B cell (primary cell): ENCODE data around the gene GCNT2. TPM values are rescaled to one million over a fixed set of nuclear protein-coding genes. Genes with fewer than 3 reads are reported as not detected.

Experiments used
- ATAC-seq: fragments of 200-7000 bp; cut with Tn5 transposase; one replicate; pipeline ENCODE4 v1.10.0; 2021; ENCODE audit warnings: low read depth, mild to moderate bottlenecking, moderate number of reproducible peaks, moderate library complexity
- CTCF ChIA-PET: fragments of 350-600 bp; sonication (Branson Sonifier 250); formaldehyde crosslinking; loops from one replicate; lab custom pipeline; 2021; ENCODE audit warnings: antibody characterized with exemption, inconsistent platforms; lab: Charles Lee
- POLR2A ChIA-PET: fragments of 350-600 bp; sonication (Branson Sonifier 250); formaldehyde crosslinking; loops from one replicate; lab custom pipeline; 2021; ENCODE audit warnings: antibody characterized with exemption; lab: Charles Lee
- DNase-seq: peaks from one replicate; pipeline ENCODE4 v3.0.0; 2013
- H2AFZ ChIP-seq: 2 replicates; pipeline ENCODE4 v1.6.1; 2012; ENCODE audit warnings: mild to moderate bottlenecking, low read depth, low read length; ENCODE audit not compliant: insufficient read depth, poor library complexity, severe bottlenecking
- H3K27ac ChIP-seq, 2 donors: 1 replicate in 1 of 2; 2 replicates in 1 of 2; pipeline ENCODE4 v1.5.1; 2012 to 2013; ENCODE audit warnings: low read length in 2 of 2, mild to moderate bottlenecking in 2 of 2, moderate library complexity in 1 of 2
- H3K27me3 ChIP-seq, 4 experiments: fragments of 200-600 bp in 1 of 4; sonication (generic) in 1 of 4; replicated peaks in 1 of 4; 1 replicate in 2 of 4; 2 replicates in 2 of 4; pipeline versions ENCODE4 v1.6.1 to v1.7.0; 2013 to 2016; ENCODE audit warnings: low read length in 3 of 4, mild to moderate bottlenecking in 2 of 4, mixed read lengths in 1 of 4, moderate library complexity in 1 of 4; ENCODE audit not compliant: insufficient read depth in 4 of 4, control insufficient read depth in 3 of 4; ENCODE audit errors: control extremely low read depth in 1 of 4
- H3K36me3 ChIP-seq, 2 experiments: replicated peaks in 1 of 2; 1 replicate in 1 of 2; 2 replicates in 1 of 2; pipeline versions ENCODE4 v1.6.1 to v1.7.1; 2013; ENCODE audit warnings: low read length in 1 of 2; ENCODE audit not compliant: insufficient read depth in 2 of 2, control insufficient read depth in 1 of 2; ENCODE audit errors: control extremely low read depth in 1 of 2, extremely low read depth in 1 of 2
- H3K4me1 ChIP-seq, 2 donors: fragments of 200-600 bp in 1 of 2; sonication (generic) in 1 of 2; 1 replicate in 1 of 2; 2 replicates in 1 of 2; pipeline versions ENCODE4 v1.5.1 to v1.6.1; 2013 to 2017; ENCODE audit warnings: low read length in 2 of 2; ENCODE audit not compliant: control insufficient read depth in 2 of 2, insufficient read depth in 2 of 2
- H3K4me2 ChIP-seq: replicated peaks from 2 replicates; pipeline ENCODE3; 2012; ENCODE audit warnings: mild to moderate bottlenecking, low read depth, low read length; ENCODE audit not compliant: poor library complexity, severe bottlenecking
- H3K4me3 ChIP-seq, 5 experiments: fragments of 200-600 bp in 1 of 5; sonication (generic) in 1 of 5; 1 replicate in 3 of 5; 2 replicates in 2 of 5; pipeline versions ENCODE4 v1.5.1 to v1.7.0; 2011 to 2016; ENCODE audit warnings: low read length in 4 of 5, mild to moderate bottlenecking in 4 of 5, low read depth in 2 of 5, control low read depth in 1 of 5, moderate library complexity in 1 of 5; ENCODE audit not compliant: insufficient read depth in 1 of 5; ENCODE audit errors: control extremely low read depth in 1 of 5, extremely low read depth in 1 of 5
- H3K79me2 ChIP-seq: fragments of 200-600 bp; sonication (generic); one replicate; pipeline ENCODE4 v1.6.0; 2016; ENCODE audit warnings: low read length; ENCODE audit not compliant: control insufficient read depth, insufficient read depth
- H3K9ac ChIP-seq: fragments of 200-600 bp; sonication (generic); 2 replicates; pipeline ENCODE4 v1.6.1; 2017; ENCODE audit warnings: mild to moderate bottlenecking, low read length, moderate library complexity
- H3K9me3 ChIP-seq, 3 donors: one replicate each; pipeline versions ENCODE4 v1.6.1 to v1.7.1; 2013; ENCODE audit warnings: low read length in 2 of 3; ENCODE audit not compliant: control insufficient read depth in 2 of 3, insufficient read depth in 1 of 3; ENCODE audit errors: control extremely low read depth in 1 of 3
- H4K20me1 ChIP-seq: 2 replicates; pipeline ENCODE4 v1.6.0; 2012; ENCODE audit warnings: mild to moderate bottlenecking, low read length; ENCODE audit not compliant: insufficient read depth, control insufficient read depth, poor library complexity, severe bottlenecking
- H3K27ac Mint-ChIP-seq: one replicate; pipeline ENCODE4 v1.8.0; 2021; ENCODE audit warnings: mixed read lengths
- H3K27me3 Mint-ChIP-seq: one replicate; pipeline ENCODE4 v1.8.0; 2021; ENCODE audit warnings: mixed read lengths
- H3K4me1 Mint-ChIP-seq: one replicate; pipeline ENCODE4 v1.8.0; 2021; ENCODE audit warnings: mixed read lengths
- H3K4me3 Mint-ChIP-seq: one replicate; pipeline ENCODE4 v1.8.0; 2021; ENCODE audit warnings: mixed read lengths
- H3K9me3 Mint-ChIP-seq: one replicate; pipeline ENCODE4 v1.8.0; 2022; ENCODE audit warnings: mixed read lengths; ENCODE audit not compliant: insufficient read depth
- CTCF ChIP-seq: fragments of 200-600 bp; IDR thresholded peaks from one replicate; pipeline ENCODE4 v1.8.0; 2022; ENCODE audit warnings: antibody characterized with exemption, mild to moderate bottlenecking
- EZH2 ChIP-seq: IDR thresholded peaks from 2 replicates; pipeline ENCODE4 v1.6.1; 2012; ENCODE audit warnings: borderline replicate concordance, low read depth, mild to moderate bottlenecking, moderate library complexity, low read length; ENCODE audit not compliant: insufficient read depth, poor library complexity, severe bottlenecking
- WGBS: methylation state at CpG from one replicate; pipeline ENCODE4 v1.1.5; 2013; ENCODE audit warnings: missing lambda C conversion rate; ENCODE audit not compliant: insufficient coverage; 5-methylcytosine and 5-hydroxymethylcytosine counted together
- intact Hi-C: fragments of 100-400 bp; cut with micrococcal nuclease; formaldehyde crosslinking; loops from one replicate; pipeline ENCODE4 v1.10.0; 2022
- polyA plus RNA-seq: library from polyadenylated mRNA; depleted of rRNA; stranded (reverse); fragments of >200 nt; gene quantifications from 2 replicates; pipeline ENCODE4 v1.2.3, GENCODE V29; 2012
- total RNA-seq, 2 donors: library from RNA; stranded (reverse); fragments of 120-200 nt in 1 of 2; gene quantifications; 1 replicate in 1 of 2; 2 replicates in 1 of 2; pipeline versions ENCODE4 v1.2.3 to v1.2.4, GENCODE V29; 2013 to 2022

Gene GCNT2
- total and polyA plus RNA-seq, 2 donors (not counting 1 experiment from before 2014, with no cell fraction given): 6.8 to 32.1 TPM

- Histone ChIP-seq H4K20me1 (peaks cover 49% of the 10 kb centered on the region), H3K4me3 (no peak overlapping the region), H3K4me1 (peaks cover 15 to 16% of the 10 kb centered on the region in 2 donors), H3K27ac (no peak overlapping the region), H3K79me2 (peaks cover 78% of the 10 kb centered on the region), H3K9ac (no peak overlapping the region), H3K27me3 (no peaks in the 10 kb centered on the region), H3K9me3 (no peaks in the 10 kb centered on the region), H2AFZ (no peak overlapping the region), H3K36me3 (peaks cover 0 to 4% of the 10 kb centered on the region in 2 experiments), H3K4me2 (no peak overlapping the region)
- intact Hi-C loops: loop anchor here (1.0 kb wide), 1 partner anchor 10 kb away; no protein-coding TSS in a partner anchor
- DNase-seq: no peak
- no peak for ATAC-seq
- Mint-ChIP-seq H3K4me1 (peaks cover 58% of the 10 kb centered on the region), H3K4me3 (no peak overlapping the region), H3K9me3 (no peaks in the 10 kb centered on the region), H3K27ac (no peak overlapping the region), H3K27me3 (no peaks in the 10 kb centered on the region)
- TF ChIP-seq CTCF (no peak), EZH2 (no peak)
- POLR2A ChIA-PET: no interaction called here
- CTCF ChIA-PET: interaction anchor here (0.8 kb wide), 1 partner anchor 44 kb away, joined by 3 read pairs; no protein-coding TSS in a partner anchor
Measured at GRCh38 chr6:10557913-10558312, 36.8 kb downstream of the GCNT2 start.

GRCh38 chr6:10558565-10558964 lies 37.4 kb downstream of the GCNT2 start:
- intact Hi-C loops: loop anchor here (1.0 kb wide), 1 partner anchor 10 kb away; no protein-coding TSS in a partner anchor
- no peaks in the 10 kb centered on the region for H3K27me3 ChIP-seq
- H3K4me3 ChIP-seq: no peak overlapping the region
- H3K36me3 ChIP-seq: peaks cover 0 to 4% of the 10 kb centered on the region in 2 experiments
- no peaks in the 10 kb centered on the region for H3K27me3 Mint-ChIP-seq
- TF ChIP-seq EZH2: no peak
- TF ChIP-seq CTCF: no peak
- H3K4me1 Mint-ChIP-seq: peaks cover 57% of the 10 kb centered on the region
- WGBS: 97% methylated on average over 8 of the region's 10 CpGs
- peaks cover 76% of the 10 kb centered on the region for H3K79me2 ChIP-seq
- H4K20me1 ChIP-seq: peaks cover 43% of the 10 kb centered on the region
- no peak for DNase-seq
- CTCF ChIA-PET: interaction anchor here (0.8 kb wide), 1 partner anchor 44 kb away, joined by 3 read pairs; no protein-coding TSS in a partner anchor
- H3K27ac ChIP-seq: no peak overlapping the region
- peaks cover 15 to 16% of the 10 kb centered on the region in 2 donors for H3K4me1 ChIP-seq
- no peak overlapping the region for H3K4me3 Mint-ChIP-seq
- H3K9me3 Mint-ChIP-seq: no peaks in the 10 kb centered on the region
- no peak overlapping the region for H2AFZ ChIP-seq
- no peak for ATAC-seq
- no peak overlapping the region for H3K27ac Mint-ChIP-seq
- POLR2A ChIA-PET: no interaction called here
- H3K9ac ChIP-seq: no peak overlapping the region
- no peaks in the 10 kb centered on the region for H3K9me3 ChIP-seq
- no peak overlapping the region for H3K4me2 ChIP-seq
